MCF 10A (cell line): ENCODE data around the gene TAOK3. TPM values are rescaled to one million over a fixed set of nuclear protein-coding genes. Genes with fewer than 3 reads are reported as not detected.

Experiments used
- BruUV-seq: library from RNA; stranded (reverse); fragments of 400-500 nt; replicated peaks from 2 replicates; lab custom pipeline; 2021; lab: Mats Ljungman, UMichigan
- CTCF ChIA-PET: fragments of 300-600 bp; sonication (Branson Sonifier 250); formaldehyde crosslinking; extraction: SDS; loops from one replicate; lab custom pipeline; 2021; ENCODE audit warnings: antibody characterized with exemption, inconsistent platforms; lab: Yijun Ruan, JAX
- POLR2A ChIA-PET: fragments of 300-600, 350-650 bp; sonication (Branson Sonifier 250); formaldehyde crosslinking; extraction: SDS; loops from one replicate; lab custom pipeline; 2020; ENCODE audit warnings: antibody characterized with exemption, inconsistent platforms; lab: Yijun Ruan, JAX
- DNase-seq: peaks from one replicate; pipeline ENCODE4 v3.0.0-alpha.2; 2018; ENCODE audit not compliant: unreplicated experiment
- H3K27ac Mint-ChIP-seq: one replicate; pipeline ENCODE4 v1.8.0; 2022; ENCODE audit warnings: mild to moderate bottlenecking, low read depth, mixed read lengths; ENCODE audit not compliant: unreplicated experiment
- H3K27me3 Mint-ChIP-seq: one replicate; pipeline ENCODE4 v1.8.0; 2022; ENCODE audit warnings: mixed read lengths; ENCODE audit not compliant: insufficient read depth, unreplicated experiment
- H3K36me3 Mint-ChIP-seq: one replicate; pipeline ENCODE4 v1.8.0; 2022; ENCODE audit warnings: mild to moderate bottlenecking, moderate library complexity, mixed read lengths; ENCODE audit not compliant: insufficient read depth, unreplicated experiment
- H3K4me1 Mint-ChIP-seq: one replicate; pipeline ENCODE4 v1.8.0; 2022; ENCODE audit warnings: mixed read lengths; ENCODE audit not compliant: insufficient read depth, unreplicated experiment
- H3K4me3 Mint-ChIP-seq: one replicate; pipeline ENCODE4 v1.8.0; 2022; ENCODE audit warnings: mild to moderate bottlenecking, moderate library complexity, mixed read lengths; ENCODE audit not compliant: unreplicated experiment
- H3K9me3 Mint-ChIP-seq: one replicate; pipeline ENCODE4 v1.8.0; 2022; ENCODE audit warnings: mixed read lengths; ENCODE audit not compliant: unreplicated experiment
- CTCF ChIP-seq: fragments of 200-600 bp; IDR thresholded peaks from one replicate; pipeline ENCODE4 v1.8.0; 2022; ENCODE audit warnings: antibody characterized with exemption, mild to moderate bottlenecking; ENCODE audit not compliant: unreplicated experiment
- intact Hi-C: fragments of 100-400 bp; cut with micrococcal nuclease; formaldehyde crosslinking; loops from 2 replicates; pipeline ENCODE4 v1.14.1; 2022
- total RNA-seq: library from RNA; stranded (reverse); gene quantifications from 2 replicates; pipeline ENCODE4 v1.2.3, GENCODE V29; 2022

TAOK3 gene
- total RNA-seq, 1 experiment from 2014 or later: 28.6 TPM

DNA sequence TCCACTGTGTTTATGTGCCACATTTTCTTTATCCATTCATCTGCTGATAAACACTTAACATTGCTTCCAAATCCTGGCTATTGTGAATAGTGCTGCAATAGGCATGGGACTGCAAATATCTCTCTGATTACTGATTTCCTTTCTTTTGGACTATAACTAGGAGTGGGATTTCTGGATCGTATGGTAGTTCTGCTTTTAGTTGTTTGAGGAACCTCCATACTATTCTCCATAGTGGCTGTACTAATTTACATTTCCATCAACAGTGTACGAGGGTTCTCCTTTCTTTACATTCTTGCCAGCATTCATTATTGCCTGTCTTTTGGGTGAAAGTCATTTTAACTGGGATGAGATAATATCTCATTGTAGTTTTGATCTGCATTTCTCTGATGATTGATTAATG is 47.6 kb downstream of the TAOK3 start:
- H3K27me3 Mint-ChIP-seq: no peaks in the 10 kb centered on the region
- BruUV-seq: no TSS peak
- intact Hi-C loops: no loop called here
- no peak for DNase-seq
- H3K9me3 Mint-ChIP-seq: no peaks in the 10 kb centered on the region
- ChIA-PET CTCF (no interaction called here), POLR2A (no interaction called here)
- no peak overlapping the region for H3K4me3 Mint-ChIP-seq
- no peak for TF ChIP-seq CTCF
- no peaks in the 10 kb centered on the region for H3K4me1 Mint-ChIP-seq
- no peaks in the 10 kb centered on the region for H3K36me3 Mint-ChIP-seq
- no peak overlapping the region for H3K27ac Mint-ChIP-seq

DNA sequence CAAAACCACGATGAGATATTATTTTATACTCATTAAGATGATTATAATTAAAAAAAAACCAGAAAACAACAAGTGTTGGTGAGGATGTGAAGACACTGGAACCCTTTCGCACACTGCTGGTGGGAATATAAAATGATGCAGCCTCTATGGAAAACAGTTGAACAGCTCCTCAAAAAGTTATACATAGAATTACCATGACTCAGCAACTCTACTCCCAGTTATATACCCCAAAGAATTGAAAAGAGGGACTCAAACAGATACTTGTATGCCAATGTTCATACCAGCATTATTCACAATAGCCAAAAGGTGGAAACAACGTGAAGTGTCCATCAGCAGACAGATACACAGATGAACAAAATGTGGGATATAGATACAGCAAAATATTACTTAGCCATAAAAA is 53.1 kb downstream of the TAOK3 start:
- Mint-ChIP-seq H3K27ac (no peak overlapping the region), H3K4me1 (peaks cover 12% of the 10 kb centered on the region)
- POLR2A ChIA-PET: interaction anchor here (1.5 kb wide), 1 partner anchor 13 kb away, joined by 6 read pairs; no protein-coding TSS in a partner anchor

DNA sequence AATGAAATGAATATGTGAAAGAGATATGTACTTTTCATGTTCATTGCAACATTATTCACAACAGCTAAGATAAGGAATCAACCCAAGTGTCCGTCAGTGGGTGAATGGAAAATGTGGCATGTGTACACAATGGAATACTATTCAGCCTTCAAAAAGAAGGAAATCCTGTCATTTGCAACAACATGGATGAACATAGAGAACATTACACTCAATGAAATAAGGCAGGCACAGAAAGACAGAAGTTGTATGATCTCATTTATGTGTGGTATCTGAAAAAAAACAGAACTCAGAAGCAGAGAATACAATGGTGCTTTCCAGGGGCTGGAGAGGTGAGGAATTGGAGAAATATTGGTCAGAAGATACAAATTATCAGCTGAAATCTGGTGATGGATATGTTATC is 54.0 kb downstream of the TAOK3 start:
- H3K27ac Mint-ChIP-seq: no peak overlapping the region
- no peak for DNase-seq
- H3K9me3 Mint-ChIP-seq: no peaks in the 10 kb centered on the region
- peaks cover 5% of the 10 kb centered on the region for H3K36me3 Mint-ChIP-seq
- TF ChIP-seq CTCF: no peak
- H3K4me3 Mint-ChIP-seq: no peak overlapping the region
- no peaks in the 10 kb centered on the region for H3K27me3 Mint-ChIP-seq
- POLR2A ChIA-PET: interaction anchor here (1.0 kb wide), 1 partner anchor 39 kb away, joined by 4 read pairs; no protein-coding TSS in a partner anchor
- CTCF ChIA-PET: interaction anchor here (1.1 to 1.5 kb wide), 2 partner anchors 42 to 137 kb away, joined by 3 to 5 read pairs; no protein-coding TSS in a partner anchor
- intact Hi-C loops: no loop called here
- H3K4me1 Mint-ChIP-seq: peaks cover 12% of the 10 kb centered on the region
- no TSS peak for BruUV-seq

More for the DNA sequence above, 53.1 kb downstream of the TAOK3 start:
- BruUV-seq: no TSS peak
- intact Hi-C loops: no loop called here
- Mint-ChIP-seq H3K9me3 (no peaks in the 10 kb centered on the region), H3K36me3 (peaks cover 5% of the 10 kb centered on the region), H3K27me3 (no peaks in the 10 kb centered on the region), H3K4me3 (no peak overlapping the region)
- no peak for DNase-seq
- no peak for TF ChIP-seq CTCF
- CTCF ChIA-PET: interaction anchor here (1.5 kb wide), 1 partner anchor 138 kb away, joined by 5 read pairs; no protein-coding TSS in a partner anchor

GRCh38 chr12:118317729-118318128 is 55.0 kb downstream of the TAOK3 start:
- no peak for DNase-seq
- intact Hi-C loops: no loop called here
- POLR2A ChIA-PET: interaction anchor here (0.7 to 1.3 kb wide), 3 partner anchors 18 to 134 kb away, joined by 3 to 4 read pairs (median 3); no protein-coding TSS in a partner anchor
- BruUV-seq: no TSS peak
- peaks cover 5% of the 10 kb centered on the region for H3K36me3 Mint-ChIP-seq
- TF ChIP-seq CTCF: no peak
- peaks cover 15% of the 10 kb centered on the region for H3K4me1 Mint-ChIP-seq
- H3K27ac Mint-ChIP-seq: no peak overlapping the region
- H3K27me3 Mint-ChIP-seq: no peaks in the 10 kb centered on the region
- CTCF ChIA-PET: interaction anchor here (0.6 to 1.2 kb wide), 3 partner anchors 43 to 103 kb away, joined by 3 to 4 read pairs (median 3); partner anchors contain the start of gene SUDS3
- H3K9me3 Mint-ChIP-seq: no peaks in the 10 kb centered on the region
- H3K4me3 Mint-ChIP-seq: no peak overlapping the region
